PC-3 (cell line): ENCODE data around the gene HDAC4. TPM values are rescaled to one million over a fixed set of nuclear protein-coding genes. Genes with fewer than 3 reads are reported as not detected.

Experiments used
- ATAC-seq: fragments of 200-7000 bp; cut with Tn5 transposase; 2 replicates; pipeline ENCODE4 v1.9.1; 2020; ENCODE audit warnings: mild to moderate bottlenecking, moderate library complexity
- BruUV-seq: library from RNA; stranded (reverse); fragments of 400-500 nt; replicated peaks from 2 replicates; lab custom pipeline; 2021; lab: Mats Ljungman, UMichigan
- CTCF ChIA-PET: fragments of 300-600 bp; sonication (Branson Sonifier 250); formaldehyde crosslinking; loops from one replicate; lab custom pipeline; 2022; ENCODE audit warnings: antibody characterized with exemption; lab: Charles Lee
- POLR2A ChIA-PET: fragments of 300-600 bp; sonication (Branson Sonifier 250); formaldehyde crosslinking; loops from one replicate; lab custom pipeline; 2022; ENCODE audit warnings: antibody characterized with exemption; ENCODE audit not compliant: unreplicated experiment; lab: Charles Lee
- DNase-seq: peaks from one replicate; pipeline ENCODE4 v3.0.0-alpha.2; 2015
- H2AFZ ChIP-seq: fragments of 300-600 bp; sonication (generic); 2 replicates; pipeline ENCODE4 v1.6.0; 2016; ENCODE audit warnings: antibody characterized with exemption, low read length
- H3F3A ChIP-seq: fragments of 300-600 bp; sonication (generic); one replicate; pipeline ENCODE4 v1.6.0; 2017; ENCODE audit warnings: antibody characterized with exemption, low read length, control low read depth, mild to moderate bottlenecking; ENCODE audit not compliant: unreplicated experiment
- H3K27ac ChIP-seq: fragments of 300-600 bp; sonication (generic); 2 replicates; pipeline ENCODE4 v1.5.1; 2016; ENCODE audit warnings: mild to moderate bottlenecking, low read length
- H3K27me3 ChIP-seq: fragments of 300-600 bp; sonication (generic); 2 replicates; pipeline ENCODE4 v1.6.1; 2016; ENCODE audit warnings: low read length, mixed read lengths
- H3K36me3 ChIP-seq: fragments of 300-600 bp; sonication (generic); 2 replicates; pipeline ENCODE4 v1.6.1; 2016; ENCODE audit warnings: low read depth, mixed run types, low read length, mixed read lengths
- H3K4me1 ChIP-seq: fragments of 300-600 bp; sonication (generic); 2 replicates; pipeline ENCODE4 v1.5.1; 2016; ENCODE audit warnings: low read length; ENCODE audit not compliant: insufficient read depth
- H3K4me2 ChIP-seq: fragments of 300-600 bp; sonication (generic); 2 replicates; pipeline ENCODE4 v1.6.0; 2016; ENCODE audit warnings: low read length
- H3K4me3 ChIP-seq: fragments of 300-600 bp; sonication (generic); 2 replicates; pipeline ENCODE4 v1.5.1; 2016; ENCODE audit warnings: mild to moderate bottlenecking, low read length, mixed read lengths
- H3K79me2 ChIP-seq: fragments of 300-600 bp; sonication (generic); 2 replicates; pipeline ENCODE4 v1.6.1; 2017; ENCODE audit warnings: low read length, mixed read lengths
- H3K9ac ChIP-seq: fragments of 300-600 bp; sonication (generic); 2 replicates; pipeline ENCODE4 v1.6.0; 2016; ENCODE audit warnings: mild to moderate bottlenecking, low read length
- H3K9me2 ChIP-seq: fragments of 300-600 bp; sonication (generic); replicated peaks from 2 replicates; pipeline ENCODE4 v1.6.1; 2016; ENCODE audit warnings: mixed run types, low read length, mixed read lengths
- H3K9me3 ChIP-seq: fragments of 300-600 bp; sonication (generic); 2 replicates; pipeline ENCODE4 v1.6.1; 2016; ENCODE audit warnings: low read length, mixed read lengths
- H4K20me1 ChIP-seq: fragments of 300-600 bp; sonication (generic); 2 replicates; pipeline ENCODE4 v1.6.1; 2016; ENCODE audit warnings: low read length, mixed read lengths
- CTCF ChIP-seq: fragments of 300-600 bp; sonication (generic); conservative IDR thresholded peaks from 2 replicates; pipeline ENCODE4 v1.5.1; 2017; ENCODE audit warnings: antibody characterized with exemption, low read depth, mild to moderate bottlenecking, low read length
- EZH2 ChIP-seq: fragments of 300-600 bp; sonication (generic); IDR thresholded peaks from one replicate; pipeline ENCODE4 v1.6.1; 2017; ENCODE audit warnings: antibody characterized with exemption, mild to moderate bottlenecking, low read length; ENCODE audit not compliant: unreplicated experiment
- EZH2phosphoT487 ChIP-seq: fragments of 300-600 bp; sonication (generic); IDR thresholded peaks from 2 replicates; pipeline ENCODE4 v1.6.1; 2018; ENCODE audit warnings: mild to moderate bottlenecking, antibody characterized with exemption, low read length, borderline replicate concordance
- intact Hi-C: fragments of 100-400 bp; cut with micrococcal nuclease; formaldehyde crosslinking; loops from 2 replicates; pipeline ENCODE4 v1.9.0; 2023
- total RNA-seq: library from RNA; depleted of rRNA; stranded (reverse); fragments of >200 nt; gene quantifications from 2 replicates; pipeline ENCODE4 v1.2.3, GENCODE V29; 2014

The HDAC4 gene
- total RNA-seq, 1 experiment from 2014 or later, result 8.5 TPM

GRCh38 chr2:239173301-239173700 is 227.5 kb downstream of the HDAC4 start:
- ChIA-PET POLR2A (no interaction called here), CTCF (no interaction called here)
- H3K27me3 ChIP-seq, result no peaks in the 10 kb centered on the region
- no peak overlapping the region for H3K27ac ChIP-seq
- H3K9ac ChIP-seq, result no peak overlapping the region
- H3K4me3 ChIP-seq, result no peak overlapping the region
- no peaks in the 10 kb centered on the region for H3K79me2 ChIP-seq
- no peaks in the 10 kb centered on the region for H4K20me1 ChIP-seq
- no peak for TF ChIP-seq CTCF
- no peak for TF ChIP-seq EZH2
- no peak for TF ChIP-seq EZH2phosphoT487
- intact Hi-C loops, result no loop called here
- peaks cover 15% of the 10 kb centered on the region for H3K36me3 ChIP-seq
- ATAC-seq (no peak), DNase-seq (no peak)
- H2AFZ ChIP-seq, result no peak overlapping the region
- no TSS peak for BruUV-seq
- no peak overlapping the region for H3K4me2 ChIP-seq
- no peaks in the 10 kb centered on the region for H3F3A ChIP-seq
- H3K4me1 ChIP-seq, result no peaks in the 10 kb centered on the region
- peaks cover 10% of the 10 kb centered on the region; the same call in 1 of the 2 replicates for H3K9me3 ChIP-seq
- no peaks in the 10 kb centered on the region for H3K9me2 ChIP-seq

DNA sequence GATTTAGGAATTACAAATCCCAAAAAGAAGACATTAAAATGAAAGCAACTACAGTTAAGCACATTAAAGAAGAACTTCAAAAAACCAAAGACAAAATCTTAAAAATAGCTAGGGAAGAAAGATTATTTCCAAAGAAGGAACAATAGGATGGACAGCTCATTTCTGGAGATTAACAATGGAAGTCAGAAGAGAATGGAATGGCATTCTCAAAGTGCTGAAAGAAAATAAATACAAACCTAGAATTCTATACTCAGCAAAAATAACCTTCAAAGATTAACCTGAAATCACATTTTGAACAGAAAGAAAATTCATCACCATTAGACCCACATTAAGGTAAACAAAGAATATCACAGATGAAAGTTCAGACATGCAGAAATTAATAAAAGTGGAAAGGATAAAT is 229.2 kb downstream of the HDAC4 start:
- ChIA-PET CTCF (no interaction called here), POLR2A (no interaction called here)
- Histone ChIP-seq H2AFZ (no peak overlapping the region), H3K79me2 (no peaks in the 10 kb centered on the region), H3K27me3 (no peaks in the 10 kb centered on the region), H4K20me1 (no peaks in the 10 kb centered on the region), H3K4me3 (no peak overlapping the region; the same call in 1 of the 2 replicates), H3K36me3 (peaks cover 15% of the 10 kb centered on the region), H3K9me2 (no peaks in the 10 kb centered on the region), H3K9ac (no peak overlapping the region), H3K9me3 (peaks cover 10% of the 10 kb centered on the region; the same call in 1 of the 2 replicates), H3K4me1 (no peaks in the 10 kb centered on the region), H3K27ac (no peak overlapping the region), H3K4me2 (no peak overlapping the region), H3F3A (no peaks in the 10 kb centered on the region)
- intact Hi-C loops, result no loop called here
- DNase-seq (no peak), ATAC-seq (no peak)
- BruUV-seq, result no TSS peak
- TF ChIP-seq EZH2phosphoT487 (no peak), CTCF (no peak), EZH2 (no peak)

- Histone ChIP-seq H3K9me3 (peaks cover 10% of the 10 kb centered on the region; the same call in 1 of the 2 replicates), H3F3A (no peaks in the 10 kb centered on the region), H3K27ac (no peak overlapping the region), H3K4me2 (no peak overlapping the region), H3K36me3 (peaks cover 15% of the 10 kb centered on the region), H4K20me1 (no peaks in the 10 kb centered on the region), H3K9me2 (no peaks in the 10 kb centered on the region), H3K9ac (no peak overlapping the region), H3K4me1 (no peaks in the 10 kb centered on the region), H2AFZ (no peak overlapping the region), H3K4me3 (no peak overlapping the region), H3K79me2 (no peaks in the 10 kb centered on the region), H3K27me3 (no peaks in the 10 kb centered on the region)
- TF ChIP-seq CTCF (no peak), EZH2 (no peak), EZH2phosphoT487 (no peak)
- CTCF ChIA-PET, result no interaction called here
- ATAC-seq (no peak), DNase-seq (no peak)
- no TSS peak for BruUV-seq
- intact Hi-C loops, result no loop called here
- POLR2A ChIA-PET, result no interaction called here
These were observed 231.3 kb downstream of the HDAC4 start for GRCh38 chr2:239169311-239170048.
